Myocyte (in vitro differentiated cells): Measurements from ENCODE around the gene JAM2. TPM values are rescaled to one million over a fixed set of nuclear protein-coding genes. Genes with fewer than 3 reads are reported as not detected.
"Not testable (repeated sequence)": the region's sequence is repeated elsewhere in the genome, so short reads cannot be mapped to it uniquely, and the experiment has no call there.

Experiments used
- DNase-seq: peaks from one replicate; pipeline ENCODE4 v3.0.0-alpha.2; 2012; ENCODE audit warnings: low read depth
- total RNA-seq: library from RNA; depleted of rRNA; stranded (reverse); fragments of >200 nt; gene quantifications from 2 replicates; pipeline ENCODE4 v1.2.3, GENCODE V29; 2014

JAM2 gene
- total RNA-seq, 1 donor from 2014 or later = 45.3 TPM

DNA sequence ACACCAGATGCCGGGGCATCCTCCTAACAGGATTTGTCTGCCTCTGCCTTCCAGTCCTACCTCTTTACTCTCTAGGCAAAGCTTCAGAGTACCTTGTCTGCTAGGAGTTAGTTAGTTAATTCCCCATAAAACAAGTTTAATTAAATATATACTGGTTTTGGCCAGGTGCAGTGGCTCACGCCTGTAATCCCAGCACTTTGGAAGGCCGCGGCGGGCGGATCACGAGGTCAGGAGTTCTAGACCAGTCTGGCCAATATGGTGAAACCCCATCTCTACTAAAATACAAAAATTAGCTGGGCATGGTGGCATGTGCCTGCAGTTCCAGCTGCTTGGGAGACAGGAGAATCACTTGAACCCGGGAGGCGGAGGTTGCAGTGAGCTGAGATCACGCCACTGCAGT, 75.0 kb downstream of the JAM2 start:
- DNase-seq = not testable (repeated sequence)

DNA sequence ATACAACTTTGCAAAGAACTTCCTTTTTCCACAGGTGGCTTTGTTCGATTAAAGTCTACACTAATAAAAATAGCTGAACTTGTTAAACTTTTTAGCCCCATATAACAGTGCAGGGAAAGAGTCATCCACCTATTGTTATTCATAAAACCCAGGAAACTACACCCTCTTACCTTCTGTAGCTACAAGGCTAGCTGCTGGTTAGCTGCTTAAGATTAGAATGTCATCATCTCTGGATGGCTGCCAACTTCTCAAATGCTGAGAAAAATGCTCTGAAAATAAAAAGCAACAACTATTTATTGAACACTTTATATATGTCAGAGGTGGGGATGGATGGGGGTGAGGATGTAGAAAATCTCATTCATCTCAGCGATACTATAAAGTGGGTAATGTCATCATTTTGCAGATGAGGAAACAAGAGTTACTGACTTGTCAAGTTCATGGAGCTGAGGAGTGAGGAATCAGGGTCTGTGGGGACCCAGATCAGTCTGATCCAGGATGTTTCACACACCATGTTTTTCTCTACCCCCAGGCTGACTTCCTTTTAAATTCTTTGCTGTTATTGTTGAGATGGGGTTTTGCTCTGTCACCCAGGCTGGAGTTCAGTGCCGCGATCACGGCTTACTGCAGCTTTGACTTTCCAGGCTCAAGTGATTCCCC, 78.6 kb downstream of the JAM2 start:
- DNase-seq = peak; percentile 22

DNA sequence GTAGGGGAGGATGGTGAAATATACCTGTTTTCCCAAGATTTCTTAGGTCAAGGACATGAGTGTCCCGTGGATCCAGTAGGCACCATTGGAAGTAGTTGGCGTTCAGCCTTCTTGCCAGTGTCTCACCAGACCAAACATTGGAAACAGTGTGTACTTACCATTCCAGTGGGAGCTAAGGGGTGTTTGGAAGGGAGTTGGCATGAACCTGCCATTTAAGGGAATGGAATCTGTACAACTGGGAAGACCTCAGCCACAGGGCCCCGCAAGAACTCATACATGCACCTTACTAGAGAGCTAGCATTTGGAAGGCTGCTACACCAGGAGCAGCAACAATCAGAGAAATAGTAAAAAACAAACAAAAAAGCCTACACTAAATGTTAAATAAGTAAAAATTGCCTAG, 82.9 kb downstream of the JAM2 start:
- peak; percentile 11 for DNase-seq

DNA sequence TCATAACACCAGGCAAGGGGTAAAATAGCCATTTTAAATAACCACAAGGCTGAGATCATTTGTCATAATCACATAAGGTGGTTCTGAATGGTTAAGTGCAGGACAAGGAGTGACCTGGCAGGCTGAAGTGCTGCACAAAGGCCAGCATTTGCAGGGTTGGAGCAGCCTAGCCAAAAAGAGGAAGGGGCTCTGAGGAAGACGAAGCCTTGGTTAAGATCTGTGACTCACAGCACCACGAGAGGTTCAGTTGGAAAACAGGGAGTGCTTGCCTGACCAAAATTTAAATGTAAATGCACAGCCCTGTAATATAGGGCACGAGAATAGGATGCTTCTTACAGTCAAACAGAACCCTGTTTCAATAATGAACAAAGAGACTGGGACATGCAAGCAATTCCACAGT, 83.6 kb downstream of the JAM2 start:
- no peak for DNase-seq

DNA sequence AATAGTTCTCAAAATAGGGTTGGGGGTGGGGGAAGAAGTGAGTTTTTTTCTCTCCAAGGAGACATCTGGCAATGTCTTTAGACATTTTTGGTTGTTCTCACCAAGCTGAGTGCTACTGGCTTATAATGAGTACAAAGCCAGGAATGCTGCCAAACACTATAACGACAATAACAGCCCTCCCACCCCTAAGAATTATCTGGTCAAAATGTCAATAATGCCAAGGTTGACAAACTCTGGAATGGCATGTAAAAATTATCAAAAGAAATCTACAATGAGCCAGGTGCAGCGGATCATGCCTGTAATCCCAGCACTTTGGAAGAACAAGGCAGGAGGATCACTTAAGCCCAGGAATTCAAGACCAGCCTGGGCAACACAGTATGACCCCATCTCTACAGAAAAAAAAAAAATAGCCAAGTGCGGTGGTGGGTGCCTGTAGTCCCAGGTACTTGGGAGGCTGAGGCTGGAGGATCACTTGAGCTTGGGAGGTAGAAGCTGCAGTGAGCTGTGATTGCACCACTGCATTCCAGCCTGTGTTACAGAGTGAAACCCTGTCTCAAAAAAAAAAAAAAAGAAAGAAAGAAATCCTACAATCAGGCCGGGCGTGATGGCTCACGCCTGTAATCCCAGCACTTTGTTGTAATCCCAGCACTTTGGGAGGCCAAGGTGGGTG, 93.2 kb downstream of the JAM2 start:
- no peak for DNase-seq

DNA sequence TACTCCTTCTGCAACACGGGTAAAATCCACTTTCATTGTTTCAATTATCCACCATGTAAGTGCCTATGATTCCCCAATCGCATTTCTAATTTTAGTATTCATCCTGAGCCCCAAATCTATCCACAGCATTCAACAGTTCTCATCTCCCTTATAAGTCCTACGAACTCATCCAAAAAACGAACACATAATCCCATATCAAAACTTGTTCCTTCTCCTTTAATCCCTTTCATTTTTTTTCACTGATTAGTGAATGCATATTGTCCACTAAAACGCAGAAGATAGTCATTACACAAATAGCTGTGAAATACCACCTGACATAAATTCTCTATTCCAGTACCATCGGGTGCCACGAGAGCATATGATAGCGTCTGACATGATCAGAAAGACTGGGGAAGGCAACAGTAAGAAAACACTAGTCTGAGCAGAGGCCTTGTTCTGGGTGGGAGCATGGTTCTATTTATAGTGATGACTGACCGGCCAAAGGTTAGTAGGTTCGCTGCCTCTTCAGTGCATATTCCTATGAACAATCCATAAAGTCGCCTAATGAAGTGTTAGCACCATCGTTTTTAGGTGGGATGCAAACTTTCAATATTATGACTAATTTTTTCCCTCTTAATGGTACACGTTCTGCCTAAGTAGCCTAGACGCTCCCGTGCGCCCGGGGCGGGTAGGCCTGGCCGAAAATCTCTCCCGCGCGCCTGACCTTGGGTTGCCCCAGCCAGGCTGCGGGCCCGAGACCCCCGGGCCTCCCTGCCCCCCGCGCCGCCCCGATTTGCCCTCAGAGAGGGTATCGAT, 95.0 kb downstream of the JAM2 start:
- peak; percentile 61 for DNase-seq

DNA sequence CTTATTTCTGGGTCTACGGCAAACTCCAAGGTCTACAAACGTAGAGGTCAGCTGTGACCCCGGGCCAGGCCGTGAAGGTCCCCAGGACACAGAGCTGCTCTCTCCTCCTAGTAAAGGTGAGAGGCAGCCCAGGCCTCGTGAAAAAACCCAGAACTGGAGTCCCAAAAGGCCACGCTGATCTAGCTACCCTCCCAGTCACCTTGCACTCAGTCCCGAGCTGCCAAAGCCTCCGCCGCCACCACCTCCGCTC, 95.5 kb downstream of the JAM2 start:
- DNase-seq = no peak

DNA sequence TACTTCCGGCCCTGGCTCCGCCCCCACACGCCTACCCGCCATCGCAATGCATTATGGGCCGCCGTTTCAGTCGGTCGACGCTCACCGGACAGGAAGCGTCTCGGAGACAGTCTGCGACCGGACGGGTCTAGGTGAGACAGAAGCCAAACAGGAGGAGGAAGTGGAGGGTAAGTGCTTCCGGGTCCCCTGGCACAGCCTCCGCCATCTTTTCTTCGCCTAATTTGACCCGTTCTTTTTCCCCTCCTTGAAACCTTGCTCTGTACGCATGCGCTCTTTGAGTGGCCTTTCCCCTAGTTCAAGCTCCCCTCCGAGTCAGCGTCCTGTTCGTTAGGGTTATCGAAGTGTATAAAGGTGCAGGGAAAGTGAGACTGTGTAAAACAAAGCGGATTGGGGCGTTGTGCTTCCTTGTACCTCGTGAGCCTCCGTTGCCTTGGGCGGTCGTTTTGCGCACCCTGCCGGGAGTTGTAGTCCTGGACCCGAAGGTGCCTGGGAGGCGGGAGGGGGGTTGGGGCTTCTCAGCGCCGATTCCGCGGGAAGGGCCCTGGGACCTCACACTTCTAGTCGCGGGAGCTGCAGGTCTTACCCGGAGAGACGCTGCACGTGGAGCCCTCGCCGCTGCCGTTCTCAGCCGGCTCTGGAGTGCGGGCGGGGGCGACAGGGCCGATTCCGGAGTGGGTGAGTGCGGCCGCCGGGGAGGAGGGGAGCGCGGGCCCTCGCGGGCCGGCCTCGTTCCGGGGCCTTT, 96.0 kb downstream of the JAM2 start, which contains the start of the genes ATP5PF and GABPA:
Gene ATP5PF, minus strand, starts transcription at position 1 of the 742 bp plus-strand sequence. CDS start 5,110 bp downstream, outside the sequence.
Gene GABPA, plus strand, starts transcription at position 69 of the 742 bp plus-strand sequence. CDS start 6,627 bp downstream, outside the sequence.
- DNase-seq = peak; percentile 99

DNA sequence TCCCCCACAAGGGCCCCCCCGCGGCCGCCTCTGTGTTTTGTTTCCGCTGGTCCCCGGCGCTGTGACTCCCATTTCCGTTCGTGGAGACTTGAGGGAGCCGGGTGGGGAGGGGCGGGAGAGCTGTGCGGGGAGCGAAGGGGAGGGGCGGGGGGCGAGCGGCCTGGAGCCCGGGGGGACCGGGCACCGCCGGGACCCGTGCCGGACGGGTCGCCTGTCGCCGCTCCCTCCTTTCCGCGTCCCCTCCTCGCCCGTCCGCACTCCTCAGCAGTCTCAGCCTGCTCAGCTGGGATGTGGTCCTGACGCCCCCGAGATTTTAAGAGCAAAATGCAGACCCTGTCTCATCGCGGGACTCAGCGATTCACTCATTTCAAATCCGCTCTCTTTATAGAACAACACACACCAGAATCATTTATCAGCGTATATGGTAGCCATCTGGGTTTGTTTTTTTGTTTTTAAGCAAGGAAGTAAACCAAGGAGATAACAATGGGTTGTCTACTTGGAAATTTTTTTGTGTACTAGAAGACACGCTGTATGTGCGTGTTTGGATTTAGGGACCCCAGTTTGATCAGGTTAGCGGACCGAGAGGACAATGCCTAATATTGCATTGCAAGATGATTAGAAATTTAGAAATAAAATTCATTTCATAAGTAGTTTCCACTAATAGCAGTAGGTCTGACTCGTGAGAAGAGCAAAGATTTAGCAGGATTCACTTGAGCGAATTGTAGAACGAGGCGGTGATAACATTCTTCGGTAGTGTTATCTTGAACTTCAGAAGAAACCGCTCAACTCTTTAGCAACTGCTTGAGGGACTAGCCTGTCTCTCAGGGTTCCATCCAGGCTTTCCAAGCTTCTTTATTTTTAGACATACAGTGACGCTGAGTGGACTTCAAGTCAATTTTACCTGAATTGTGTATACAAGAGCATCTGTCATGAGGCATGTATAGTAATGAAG, 96.9 kb downstream of the JAM2 start:
- DNase-seq = peak; percentile 92

DNA sequence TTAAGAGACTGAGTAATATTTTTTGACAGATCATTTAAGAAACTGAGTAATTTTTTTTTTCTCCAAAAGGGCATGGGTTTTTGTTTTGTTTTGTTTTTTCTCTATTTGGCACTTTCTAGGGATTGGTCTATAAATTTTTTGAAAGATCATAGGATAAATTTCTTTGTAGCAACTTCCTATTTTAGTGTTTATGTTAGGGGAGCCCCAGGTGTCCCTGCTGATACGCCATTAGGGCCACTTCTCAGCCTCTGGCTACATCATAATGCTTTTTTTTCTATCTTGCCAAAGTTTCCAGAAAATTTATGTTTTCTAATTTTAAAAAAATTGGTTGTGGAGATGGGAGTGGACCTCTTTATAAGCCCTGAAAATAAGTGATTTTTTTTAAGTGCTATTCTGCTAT, 98.4 kb downstream of the JAM2 start:
- no peak for DNase-seq

DNA sequence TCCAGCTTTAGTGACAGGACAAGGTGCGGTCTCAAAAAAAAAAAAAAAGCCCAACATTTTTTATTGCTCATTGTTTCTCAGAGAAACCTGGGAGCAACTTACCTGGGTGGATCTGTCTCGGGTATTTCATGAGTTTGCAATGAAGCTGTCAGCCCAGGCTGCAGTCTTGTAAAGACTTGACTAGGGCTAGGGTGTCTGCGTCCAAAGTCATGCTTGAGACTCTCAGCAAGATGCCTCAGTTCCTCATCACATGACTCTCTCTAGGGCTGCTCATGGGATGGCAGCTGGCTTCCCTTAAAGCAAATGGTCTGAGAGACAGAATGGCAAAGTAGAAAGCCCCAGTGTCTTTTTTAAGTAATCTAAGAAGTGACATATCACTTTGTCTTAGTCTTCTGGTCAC, 103.8 kb downstream of the JAM2 start:
- DNase-seq = peak; percentile 16

DNA sequence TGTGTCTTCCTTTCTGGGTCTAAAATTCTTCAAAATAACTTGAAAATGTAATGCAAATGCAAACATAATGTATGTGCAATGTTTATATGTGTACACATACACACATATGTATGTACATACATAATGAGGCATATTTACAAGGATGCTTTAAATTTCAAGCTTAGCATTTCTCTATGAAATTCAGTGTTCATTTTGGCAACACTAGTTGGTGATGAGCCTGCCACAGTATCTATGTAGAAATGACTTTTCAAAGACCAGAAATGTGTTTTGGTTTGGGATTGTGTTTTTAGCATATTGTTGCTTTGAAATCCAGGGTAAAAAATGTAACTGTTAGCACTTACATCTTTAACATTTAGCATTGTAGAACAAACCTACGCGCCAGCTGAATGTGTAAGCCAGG, 105.8 kb downstream of the JAM2 start:
- DNase-seq = no peak

DNA sequence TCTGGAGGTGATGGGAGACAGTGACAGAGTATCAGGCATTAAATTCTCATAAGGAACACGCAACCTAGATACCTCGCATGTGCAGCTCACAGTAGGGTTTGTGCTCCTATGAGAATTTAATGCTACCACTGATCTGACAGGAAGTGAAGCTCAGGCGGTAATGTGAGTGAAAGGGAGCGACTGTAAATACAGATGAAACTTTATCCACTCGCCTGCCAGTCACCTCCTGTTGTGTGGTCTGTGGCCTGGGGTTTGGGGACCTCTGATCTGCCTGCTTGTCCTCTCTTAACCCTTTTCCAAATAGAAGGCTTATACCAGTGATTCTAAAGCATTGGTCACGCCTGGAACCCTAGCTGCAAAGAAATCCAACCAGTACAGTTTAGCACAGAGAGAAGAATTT, 111.0 kb downstream of the JAM2 start:
- DNase-seq = peak; percentile 92

DNA sequence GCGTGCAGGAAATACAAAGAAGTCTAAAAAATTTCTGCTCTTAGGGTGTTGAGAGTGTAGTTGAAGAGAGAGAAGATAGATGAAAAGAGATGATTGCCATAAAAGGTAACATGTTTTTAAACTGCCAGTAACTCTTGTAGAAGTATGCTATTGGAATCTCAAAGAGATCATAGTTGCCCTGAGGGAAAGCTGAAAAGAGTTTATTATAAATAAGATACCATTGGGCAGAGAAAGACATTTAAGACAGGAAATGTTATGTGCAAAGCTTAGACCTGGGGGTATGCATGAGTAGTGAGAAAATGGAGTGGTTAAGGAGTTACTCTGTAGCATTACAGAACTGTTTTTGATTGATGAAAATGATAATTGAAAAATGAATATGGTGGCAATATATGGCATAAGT, 113.4 kb downstream of the JAM2 start:
- no peak for DNase-seq

DNA sequence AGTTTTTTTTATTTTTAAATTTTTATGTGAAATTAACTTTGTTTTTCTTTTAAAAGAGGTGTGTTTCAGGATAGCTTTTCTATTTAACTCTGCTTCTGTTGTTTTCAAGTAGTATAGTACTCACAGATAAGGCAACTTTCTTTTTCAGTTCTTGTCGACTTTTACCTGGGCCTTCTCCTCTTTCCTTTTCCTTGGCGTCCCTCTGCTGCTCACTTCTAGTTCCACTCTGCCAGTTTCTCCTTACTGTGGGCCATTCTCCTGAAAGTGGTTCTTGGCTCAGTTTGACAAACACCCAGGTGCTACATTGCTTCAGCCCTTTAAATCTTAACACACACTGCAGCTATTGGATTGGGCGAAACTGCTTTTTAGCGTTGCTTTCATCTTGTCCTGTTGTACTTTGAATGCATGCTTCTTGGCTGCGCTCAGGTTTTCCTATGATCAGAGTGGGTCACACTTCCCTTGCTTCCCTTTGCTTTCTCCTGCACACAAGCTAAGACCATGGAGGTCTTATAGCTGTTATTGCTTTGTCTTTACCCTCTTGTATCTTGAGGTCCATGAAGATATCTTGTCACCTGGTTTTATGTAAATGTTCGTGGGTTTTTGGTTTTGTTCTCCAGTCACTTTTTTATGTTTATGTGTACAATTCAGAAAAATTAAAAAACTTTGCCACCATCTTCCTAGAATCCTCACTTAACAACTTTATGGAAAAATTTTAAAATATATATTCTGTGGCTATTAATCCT, 117.3 kb downstream of the JAM2 start:
- no peak for DNase-seq

DNA sequence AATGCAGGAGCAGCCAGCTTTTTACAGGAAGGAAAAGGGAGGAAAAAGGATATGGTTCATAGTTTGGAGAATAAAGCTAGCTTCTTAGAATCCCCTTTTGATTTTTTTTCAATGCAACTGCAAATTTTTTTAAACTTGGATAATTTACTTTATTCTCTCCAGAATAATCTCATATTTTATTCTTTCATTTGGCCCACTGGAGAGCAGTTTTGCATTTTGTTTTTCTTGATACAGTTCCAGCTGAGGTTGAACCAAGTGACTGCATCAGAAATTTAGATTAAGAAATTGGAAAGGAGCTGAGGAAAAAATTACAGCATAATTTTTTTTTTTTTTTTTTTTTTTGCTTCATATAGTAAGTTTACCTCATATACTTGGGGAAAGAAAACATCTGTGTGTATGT, 118.5 kb downstream of the JAM2 start:
- no peak for DNase-seq

DNA sequence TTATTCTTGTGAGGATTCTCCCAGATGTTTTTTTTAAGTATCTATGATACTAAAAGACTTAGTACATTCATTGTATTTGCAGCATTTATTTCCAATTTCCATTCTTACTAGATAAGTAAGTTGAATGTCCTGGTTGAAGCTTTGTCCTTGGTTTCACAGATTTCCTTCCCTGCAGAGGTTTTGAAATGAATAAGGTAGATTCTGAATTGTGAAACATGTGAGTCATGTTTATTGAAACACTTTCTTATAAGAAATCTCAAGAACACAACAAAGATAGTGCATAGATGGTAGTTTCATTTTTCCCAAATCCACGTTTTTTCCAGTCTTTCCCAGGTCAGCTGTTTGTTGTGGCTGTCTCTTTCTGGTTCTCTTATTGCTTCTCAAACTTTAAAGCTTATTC, 120.5 kb downstream of the JAM2 start:
- no peak for DNase-seq

DNA sequence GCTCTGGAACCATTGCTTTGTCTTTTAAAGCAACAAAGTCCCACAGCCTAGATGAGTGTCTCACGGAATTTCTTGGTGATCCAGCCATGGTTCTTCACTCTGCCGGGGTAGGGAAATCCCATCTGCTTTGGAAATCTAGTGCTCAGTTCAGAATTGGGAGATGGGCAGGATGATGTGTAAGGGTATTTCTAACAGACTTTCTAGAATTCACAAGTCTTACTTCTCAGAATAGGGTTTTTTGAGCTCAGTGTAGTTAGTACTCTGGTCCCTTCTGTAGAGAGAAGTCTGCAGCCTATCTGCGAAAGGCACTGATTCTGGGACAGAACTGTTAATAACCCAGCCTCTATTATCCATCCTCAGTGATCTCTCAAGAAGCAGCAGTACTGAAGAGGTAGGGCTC, 121.0 kb downstream of the JAM2 start:
- DNase-seq = no peak

DNA sequence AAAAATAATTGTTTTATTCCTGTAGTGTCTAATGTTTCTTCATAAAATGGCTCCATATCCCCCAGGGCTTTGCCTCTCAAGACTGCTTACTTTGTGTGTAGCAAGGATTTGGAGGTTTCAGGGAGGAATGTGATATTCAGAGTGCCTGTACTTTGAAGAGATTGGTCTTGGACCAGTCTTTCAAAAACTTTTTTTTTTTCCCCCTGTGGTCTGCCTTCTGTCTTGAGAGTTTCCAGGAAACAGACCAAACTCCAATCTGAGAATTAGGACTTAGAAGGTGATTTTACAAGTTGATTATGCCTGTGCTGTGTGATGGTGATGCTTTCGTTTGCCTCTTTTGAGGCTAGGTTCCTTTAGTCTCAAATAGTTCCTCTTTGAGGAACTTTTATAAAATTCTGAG, 121.6 kb downstream of the JAM2 start:
- no peak for DNase-seq

DNA sequence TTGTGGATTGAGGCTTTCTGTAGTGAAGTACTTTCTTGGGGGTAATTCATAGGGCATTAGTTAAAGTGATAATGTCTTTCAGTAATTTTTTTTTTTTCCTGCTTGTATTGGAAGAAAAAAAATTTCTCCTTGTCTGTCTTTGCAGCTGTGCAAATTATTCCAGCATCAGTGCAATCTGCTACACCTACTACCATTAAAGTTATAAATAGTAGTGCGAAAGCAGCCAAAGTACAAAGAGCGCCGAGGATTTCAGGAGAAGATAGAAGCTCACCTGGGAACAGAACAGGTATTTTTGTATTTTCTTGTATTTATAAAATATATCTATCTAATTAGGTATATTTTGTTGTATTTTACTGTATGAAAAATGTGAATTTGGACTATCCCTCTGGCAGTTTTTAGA, 125.0 kb downstream of the JAM2 start:
- DNase-seq = no peak
